GM12892 (cell line): ENCODE measurements around the gene ADD2.

Experiments
- POLR2A ChIP-seq: IDR thresholded peaks from 2 replicates; pipeline ENCODE4 v1.6.1; 2011; ENCODE audit warnings: low read depth, low read length, control low read depth
- POLR2AphosphoS5 ChIP-seq: IDR thresholded peaks from 2 replicates; pipeline ENCODE4 v1.6.1; 2011; ENCODE audit warnings: low read depth, low read length, control low read depth
- TAF1 ChIP-seq: IDR thresholded peaks from 2 replicates; pipeline ENCODE4 v1.6.1; 2011; ENCODE audit warnings: low read depth, mild to moderate bottlenecking, control low read depth, low read length, borderline replicate concordance

DNA sequence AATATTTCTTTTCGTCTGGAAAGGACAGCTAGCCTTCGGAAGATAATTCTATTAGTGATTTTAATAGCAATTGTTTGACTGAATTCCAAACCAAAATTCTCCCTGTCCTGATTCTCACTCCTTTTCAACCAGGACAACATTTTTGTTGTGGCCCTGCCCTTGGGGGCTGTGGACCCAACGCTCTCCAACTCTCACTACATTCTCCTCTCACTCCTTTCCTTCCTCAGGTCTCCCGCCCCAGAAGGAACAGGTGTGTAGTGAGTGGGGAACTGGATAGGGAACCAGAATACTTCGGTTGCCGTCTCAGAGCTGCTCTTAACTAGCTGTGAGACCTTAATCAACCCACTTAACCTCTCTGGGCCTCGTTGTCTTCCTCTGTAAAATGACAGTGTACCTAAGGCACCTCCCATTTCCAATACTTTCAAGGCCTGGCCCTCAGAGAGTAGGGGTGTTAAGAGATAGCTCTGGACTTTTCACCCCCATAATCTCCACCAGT is 638 bp upstream of the ADD2 start:
- TF ChIP-seq POLR2A (no peak), POLR2AphosphoS5 (no peak), TAF1 (no peak)
